ENCODE data around the gene ACOX1.

DNA sequence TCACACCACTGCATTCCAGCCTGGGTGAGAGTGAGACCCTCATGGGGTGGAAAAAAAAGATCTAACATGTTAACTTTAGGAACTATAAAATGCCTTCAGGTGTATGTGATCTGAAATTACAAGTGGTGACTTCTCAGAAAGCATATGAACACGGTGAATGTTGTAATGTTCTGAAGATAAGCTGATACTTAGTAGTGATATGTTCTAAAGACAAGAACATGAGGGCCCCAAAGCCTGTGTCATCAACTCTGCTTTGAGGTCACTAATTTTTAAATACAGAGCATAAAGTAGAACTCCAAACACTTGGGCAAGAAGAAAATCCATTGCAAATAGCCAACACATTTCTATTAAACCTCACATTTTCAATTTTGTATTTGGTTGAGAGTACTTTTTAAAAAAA, 35.5 kb downstream of the ACOX1 start:
- no peak for TF ChIP-seq EZH2 (IDR thresholded peaks at IDR 0.05; ENCODE audit: borderline replicate concordance, low read depth, low read length, poor library complexity, severe bottlenecking)
- TF ChIP-seq, protein P1, sequence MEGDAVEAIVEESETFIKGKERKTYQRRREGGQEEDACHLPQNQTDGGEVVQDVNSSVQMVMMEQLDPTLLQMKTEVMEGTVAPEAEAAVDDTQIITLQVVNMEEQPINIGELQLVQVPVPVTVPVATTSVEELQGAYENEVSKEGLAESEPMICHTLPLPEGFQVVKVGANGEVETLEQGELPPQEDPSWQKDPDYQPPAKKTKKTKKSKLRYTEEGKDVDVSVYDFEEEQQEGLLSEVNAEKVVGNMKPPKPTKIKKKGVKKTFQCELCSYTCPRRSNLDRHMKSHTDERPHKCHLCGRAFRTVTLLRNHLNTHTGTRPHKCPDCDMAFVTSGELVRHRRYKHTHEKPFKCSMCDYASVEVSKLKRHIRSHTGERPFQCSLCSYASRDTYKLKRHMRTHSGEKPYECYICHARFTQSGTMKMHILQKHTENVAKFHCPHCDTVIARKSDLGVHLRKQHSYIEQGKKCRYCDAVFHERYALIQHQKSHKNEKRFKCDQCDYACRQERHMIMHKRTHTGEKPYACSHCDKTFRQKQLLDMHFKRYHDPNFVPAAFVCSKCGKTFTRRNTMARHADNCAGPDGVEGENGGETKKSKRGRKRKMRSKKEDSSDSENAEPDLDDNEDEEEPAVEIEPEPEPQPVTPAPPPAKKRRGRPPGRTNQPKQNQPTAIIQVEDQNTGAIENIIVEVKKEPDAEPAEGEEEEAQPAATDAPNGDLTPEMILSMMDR (conservative IDR thresholded peaks at IDR 0.05; ENCODE audit: low read depth, low read length): no peak
